Hepatocyte (in vitro differentiated cells): ENCODE data around the gene FAM117B.

Experiments used
- EZH2phosphoT487 ChIP-seq: fragments of 200-600 bp; sonication (generic); IDR thresholded peaks from one replicate; pipeline ENCODE4 v1.6.1; 2018; ENCODE audit warnings: antibody characterized with exemption, mild to moderate bottlenecking, low read depth, moderate library complexity; ENCODE audit not compliant: unreplicated experiment, severe bottlenecking
- TF ChIP-seq, protein P1 (sequence below): fragments of 200-600 bp; sonication (generic); IDR thresholded peaks from 2 replicates; pipeline ENCODE4 v1.5.1; 2016; ENCODE audit warnings: antibody characterized with exemption, mild to moderate bottlenecking; ENCODE audit not compliant: poor library complexity

DNA sequence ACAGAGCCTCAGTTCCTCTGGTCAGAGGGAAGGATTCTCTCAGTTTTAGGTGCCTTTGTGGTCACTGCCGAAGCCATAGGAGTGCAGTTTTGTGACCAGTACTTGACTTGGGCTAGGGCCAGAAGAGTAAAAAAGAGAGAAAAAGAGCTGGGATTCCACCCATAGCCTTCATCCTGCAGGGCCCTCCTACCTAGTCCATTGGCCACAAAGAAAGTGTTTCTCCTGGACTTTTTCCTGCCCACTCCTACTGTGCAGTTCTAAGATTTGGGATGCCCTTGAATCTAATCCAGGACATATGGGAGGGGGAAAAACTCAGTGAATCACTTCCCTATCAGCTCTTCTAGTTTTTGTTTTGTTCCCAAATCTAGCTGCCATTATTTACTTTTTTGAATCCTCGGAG lies 26.0 kb downstream of the FAM117B start:
- TF ChIP-seq, protein P1, sequence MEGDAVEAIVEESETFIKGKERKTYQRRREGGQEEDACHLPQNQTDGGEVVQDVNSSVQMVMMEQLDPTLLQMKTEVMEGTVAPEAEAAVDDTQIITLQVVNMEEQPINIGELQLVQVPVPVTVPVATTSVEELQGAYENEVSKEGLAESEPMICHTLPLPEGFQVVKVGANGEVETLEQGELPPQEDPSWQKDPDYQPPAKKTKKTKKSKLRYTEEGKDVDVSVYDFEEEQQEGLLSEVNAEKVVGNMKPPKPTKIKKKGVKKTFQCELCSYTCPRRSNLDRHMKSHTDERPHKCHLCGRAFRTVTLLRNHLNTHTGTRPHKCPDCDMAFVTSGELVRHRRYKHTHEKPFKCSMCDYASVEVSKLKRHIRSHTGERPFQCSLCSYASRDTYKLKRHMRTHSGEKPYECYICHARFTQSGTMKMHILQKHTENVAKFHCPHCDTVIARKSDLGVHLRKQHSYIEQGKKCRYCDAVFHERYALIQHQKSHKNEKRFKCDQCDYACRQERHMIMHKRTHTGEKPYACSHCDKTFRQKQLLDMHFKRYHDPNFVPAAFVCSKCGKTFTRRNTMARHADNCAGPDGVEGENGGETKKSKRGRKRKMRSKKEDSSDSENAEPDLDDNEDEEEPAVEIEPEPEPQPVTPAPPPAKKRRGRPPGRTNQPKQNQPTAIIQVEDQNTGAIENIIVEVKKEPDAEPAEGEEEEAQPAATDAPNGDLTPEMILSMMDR = no peak
- no peak for TF ChIP-seq EZH2phosphoT487
